GM21515 (cell line): ENCODE results near the gene SEC16A.

Experiments used
- ATAC-seq: cut with Tn5 transposase; IDR thresholded peaks from one replicate; pipeline ENCODE4 v1.9.1; 2021; ENCODE audit not compliant: unreplicated experiment

The SEC16A gene

DNA sequence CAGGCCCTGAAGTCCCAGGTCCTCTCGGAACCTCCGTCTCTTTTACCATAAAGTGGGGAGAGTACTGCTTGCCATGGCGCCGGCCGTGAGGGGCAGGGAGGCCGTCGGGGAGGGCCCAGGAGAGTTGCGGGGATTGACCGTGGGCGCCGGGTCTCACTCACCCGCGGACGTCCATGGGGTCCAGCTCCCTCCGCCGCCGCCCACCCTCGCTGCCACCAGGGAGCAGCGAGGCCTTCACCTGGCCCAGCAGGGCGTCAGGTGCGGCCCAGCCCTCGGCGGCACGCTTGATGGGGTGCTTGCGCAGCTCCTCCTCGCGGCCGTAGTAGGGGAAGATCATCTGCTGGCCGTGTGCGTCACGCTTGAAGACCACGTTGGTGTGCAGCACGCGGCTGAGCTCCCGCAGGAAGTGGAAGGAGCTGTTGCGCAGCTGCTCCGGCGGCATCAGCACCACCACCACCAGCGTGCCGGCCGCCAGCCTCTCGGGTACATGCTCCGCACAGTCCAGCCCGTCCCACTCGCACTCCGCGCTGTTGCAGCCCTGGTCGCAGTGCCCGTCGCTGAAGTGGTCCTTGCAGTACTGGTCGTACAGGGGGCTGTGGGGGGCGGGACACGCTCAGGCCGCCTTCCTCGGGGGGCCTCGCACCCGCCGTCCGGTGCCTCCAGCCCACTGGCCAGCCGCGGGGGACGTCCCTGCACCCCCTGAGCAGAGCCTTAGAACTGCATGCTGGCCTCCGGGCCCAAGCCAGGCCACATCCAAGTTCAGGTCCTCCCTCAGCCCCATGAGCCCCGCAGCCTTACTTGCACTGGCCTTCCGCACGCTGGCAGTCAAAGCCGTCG lies 21.9 kb upstream of the SEC16A start:
- no peak for ATAC-seq

DNA sequence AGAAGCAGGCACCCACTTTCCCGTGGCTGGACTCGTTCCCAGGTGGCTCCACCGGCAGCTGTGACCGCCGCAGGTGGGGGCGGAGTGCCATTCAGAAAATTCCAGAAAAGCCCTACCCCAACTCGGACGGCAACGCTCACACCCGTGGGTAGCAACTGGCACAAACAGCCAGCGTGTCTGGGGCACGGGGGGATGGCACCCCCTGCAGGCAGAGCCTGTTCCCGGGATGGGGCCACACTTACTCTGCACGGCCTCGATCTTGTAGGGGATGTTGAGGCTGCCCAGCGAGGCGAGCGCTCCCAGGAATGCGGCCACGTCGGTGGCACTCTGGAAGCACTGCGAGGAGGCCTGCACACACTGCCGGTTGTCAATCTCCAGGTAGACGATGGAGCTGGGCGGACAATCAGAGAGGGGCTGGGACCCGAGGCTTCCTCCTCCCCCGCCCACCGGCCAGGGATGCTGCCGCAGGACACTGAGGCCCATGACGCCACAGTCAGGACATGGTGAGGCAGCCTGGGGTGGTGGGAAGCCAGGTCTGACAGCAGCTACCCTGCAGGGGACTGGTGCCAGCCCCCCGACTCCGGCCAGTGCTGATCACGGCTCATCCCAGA lies 20.2 kb upstream of the SEC16A start:
- no peak for ATAC-seq

DNA sequence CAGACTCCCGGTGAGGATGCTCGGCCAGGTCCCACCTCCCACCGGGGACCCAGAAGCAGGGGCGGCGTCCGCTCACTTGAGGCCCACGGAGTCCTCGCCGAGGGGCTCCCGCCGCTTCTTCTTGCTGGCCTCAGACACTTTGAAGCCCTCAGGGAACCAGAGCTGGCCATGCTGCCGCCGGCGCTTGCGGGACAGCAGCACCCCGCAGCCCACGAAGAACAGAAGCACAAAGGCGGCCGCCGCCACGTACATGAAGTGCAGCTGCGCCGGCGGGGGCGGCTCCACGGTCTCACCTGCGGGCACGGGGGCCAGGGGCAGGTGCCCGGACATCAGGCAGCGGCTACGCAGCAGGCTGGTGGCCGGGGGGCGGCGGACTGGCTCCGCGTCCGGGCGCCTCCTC lies 19.4 kb upstream of the SEC16A start:
- no peak for ATAC-seq

DNA sequence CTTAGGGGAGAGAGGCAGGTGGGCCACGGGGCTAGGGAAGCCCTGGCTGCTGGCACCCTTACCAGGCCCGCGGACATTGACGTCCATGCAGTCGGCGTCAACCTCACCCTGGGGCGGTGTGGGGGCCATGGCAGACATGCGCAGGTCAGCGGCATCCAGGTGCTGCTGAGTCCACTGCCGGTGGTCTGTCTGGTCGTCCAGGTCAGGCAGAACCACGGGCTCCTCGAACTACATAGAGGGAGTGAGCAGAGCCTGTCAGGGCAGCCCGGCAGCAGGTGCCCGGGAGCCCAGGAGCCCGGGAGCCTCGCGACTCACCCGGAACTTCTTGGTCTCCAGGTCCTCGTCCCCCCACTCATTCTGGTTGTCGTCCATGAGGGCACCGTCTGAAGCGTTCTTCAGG lies 18.8 kb upstream of the SEC16A start:
- no peak for ATAC-seq

DNA sequence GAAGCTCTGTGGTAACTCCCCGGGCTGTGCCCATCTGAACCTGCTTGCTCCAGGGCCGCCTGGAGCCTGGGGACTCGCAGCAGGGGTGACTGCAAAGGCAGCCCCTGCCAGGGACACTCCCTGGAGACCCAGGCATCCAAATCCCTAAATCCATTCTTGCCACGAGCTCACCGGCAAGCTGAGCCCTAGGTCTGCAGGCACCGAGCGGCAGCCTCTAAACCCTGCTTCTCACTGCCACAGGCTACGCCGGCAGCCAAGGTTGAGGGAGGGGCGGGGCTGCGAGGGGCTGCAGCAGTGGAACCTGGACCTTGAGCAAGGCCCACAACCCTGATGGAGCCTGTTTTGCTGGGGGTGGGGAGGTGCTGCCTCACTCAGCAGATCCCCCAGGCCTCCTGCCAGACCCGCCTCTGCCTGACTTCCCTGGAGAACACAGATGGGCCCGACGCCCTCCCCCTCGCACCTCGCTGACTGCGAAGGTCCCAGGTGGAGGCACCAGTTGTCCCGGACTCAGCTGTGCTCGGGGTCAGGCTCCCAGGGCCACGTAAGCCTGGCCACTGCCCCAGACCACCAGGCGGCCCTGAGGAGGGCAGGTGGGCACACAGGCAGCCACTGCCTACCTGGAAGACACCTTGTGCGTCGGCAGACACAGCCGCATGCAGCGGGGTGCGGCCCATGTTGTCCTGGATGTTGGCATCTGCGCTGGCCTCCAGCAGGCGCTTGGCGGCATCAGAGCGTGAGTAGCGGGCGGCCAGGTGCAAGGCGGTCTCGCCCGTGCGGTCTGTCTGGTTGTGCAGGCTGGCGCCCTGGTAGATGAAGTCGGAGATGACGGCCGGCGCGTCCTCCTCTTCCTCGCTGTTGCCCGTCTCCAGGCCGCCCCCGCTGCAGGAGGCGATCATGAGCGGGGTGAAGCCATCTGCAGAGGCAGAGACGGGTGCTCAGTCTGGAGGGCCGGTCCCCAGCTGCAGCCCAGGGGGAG lies 17.4 kb upstream of the SEC16A start:
- no peak for ATAC-seq

DNA sequence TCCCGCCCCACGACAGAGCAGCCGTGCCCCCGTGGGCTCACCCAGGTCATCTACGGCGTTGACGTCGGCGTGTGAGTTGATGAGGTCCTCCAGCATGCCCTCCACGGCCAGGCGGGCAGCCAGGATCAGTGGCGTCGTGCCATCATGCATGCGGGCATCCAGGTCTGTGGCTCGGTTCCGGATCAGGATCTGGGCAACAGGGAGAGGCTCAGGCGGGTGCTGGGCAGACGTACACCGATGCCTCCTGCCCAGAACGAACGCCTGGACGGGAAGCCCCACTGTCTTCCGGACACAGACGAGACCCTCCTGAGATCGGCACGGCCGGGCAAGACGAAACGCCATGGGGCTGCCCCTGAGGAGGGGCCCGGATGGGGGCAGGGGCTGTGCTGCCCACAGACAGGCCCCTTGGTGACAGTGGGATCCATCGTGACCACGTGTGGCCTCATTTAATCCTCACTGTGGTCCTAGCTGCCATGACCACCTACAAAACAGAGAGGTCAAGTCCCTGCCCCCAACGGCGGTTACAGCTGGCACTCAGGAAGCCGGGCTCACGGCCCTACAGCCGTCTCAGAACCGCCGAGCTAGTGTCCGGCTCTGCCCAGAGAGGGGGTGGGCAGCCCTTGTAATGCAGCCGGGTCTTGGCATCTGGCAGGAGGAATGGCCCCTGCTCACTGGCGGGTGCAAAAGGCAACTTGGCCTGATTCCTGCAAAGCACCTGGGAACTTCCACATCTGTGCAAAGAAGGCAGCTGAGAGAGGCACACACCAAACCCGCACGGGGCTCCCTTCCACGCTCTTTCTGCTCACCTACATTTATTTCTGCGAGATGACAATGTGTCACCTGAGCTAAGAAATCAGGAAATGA lies 16.5 kb upstream of the SEC16A start:
- no peak for ATAC-seq

DNA sequence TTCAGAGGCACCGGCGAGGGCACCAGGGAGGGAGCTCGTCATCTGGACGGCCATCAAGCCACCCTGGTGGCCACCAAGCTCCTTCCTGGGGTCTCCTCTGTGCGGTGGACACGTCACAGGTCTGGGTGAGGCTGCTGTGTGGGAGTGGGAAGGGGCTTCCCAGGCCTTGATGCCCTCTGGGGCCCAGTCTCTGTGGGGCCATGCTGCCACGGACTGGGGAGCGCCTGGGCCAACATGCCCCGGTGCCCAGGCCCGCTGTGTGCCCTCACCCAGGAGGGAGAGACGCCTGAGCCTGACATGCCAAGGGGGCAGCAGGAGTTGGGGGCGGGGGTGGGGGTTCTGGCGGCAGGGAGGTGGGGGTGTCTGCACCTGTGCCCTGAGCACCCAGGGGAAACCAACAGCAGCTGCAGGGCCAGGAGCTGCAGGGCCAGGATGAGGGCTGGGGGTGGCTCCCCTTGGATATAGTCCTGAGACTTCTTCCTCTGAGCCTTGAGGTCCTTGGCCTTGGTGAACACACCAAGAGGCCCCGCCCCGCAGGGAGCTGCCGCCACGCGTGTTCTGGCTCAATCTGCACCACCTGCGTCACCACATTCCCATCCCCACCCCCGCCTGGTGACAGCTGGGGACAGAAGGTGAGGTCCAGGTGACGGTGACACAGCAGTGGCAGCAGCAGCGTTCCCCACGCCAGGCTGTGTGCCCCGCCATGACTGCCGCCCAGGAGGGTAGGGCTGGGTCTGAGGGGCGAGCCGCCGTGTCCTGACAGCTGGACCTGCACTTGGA lies 15.3 kb upstream of the SEC16A start:
- ATAC-seq = no peak

DNA sequence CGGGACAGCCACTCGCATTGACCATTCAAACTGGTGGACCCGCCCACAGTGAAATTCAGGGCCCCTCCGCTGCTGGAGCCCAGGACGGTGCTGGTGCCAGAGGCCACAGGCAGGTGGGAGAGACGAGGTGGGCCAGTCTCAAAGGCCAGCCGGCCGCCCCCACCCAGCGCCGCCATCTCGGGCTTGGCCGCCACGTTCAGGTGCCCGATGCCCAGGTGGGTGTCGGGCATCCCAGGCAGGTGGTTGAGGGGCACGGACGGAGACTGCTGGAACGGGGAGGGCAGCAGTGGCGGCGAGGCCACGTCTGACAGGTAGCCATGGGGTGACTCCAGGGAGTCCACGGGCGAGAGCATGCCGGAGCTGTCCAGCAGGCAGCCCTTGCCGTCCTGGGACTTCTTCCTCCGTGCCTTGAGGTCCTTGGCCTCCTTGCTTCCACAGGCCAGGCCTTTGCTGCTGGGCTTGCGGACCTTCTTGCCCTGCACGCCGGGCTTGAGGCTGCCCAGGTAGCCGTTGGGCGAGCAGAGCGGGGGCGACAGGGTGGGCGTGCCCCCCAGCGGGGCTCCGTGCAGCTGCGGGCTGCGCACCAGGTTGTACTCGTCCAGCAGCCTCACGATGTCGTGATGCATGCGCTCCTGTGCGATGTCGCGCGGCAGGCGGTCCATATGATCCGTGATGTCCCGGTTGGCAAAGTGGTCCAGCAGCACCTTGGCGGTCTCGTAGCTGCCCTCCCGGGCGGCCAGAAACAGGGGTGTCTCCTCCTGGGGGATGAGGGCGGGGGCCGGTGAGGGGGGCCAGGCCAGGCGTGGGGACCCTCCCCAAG lies 14.2 kb upstream of the SEC16A start:
- ATAC-seq = no peak

DNA sequence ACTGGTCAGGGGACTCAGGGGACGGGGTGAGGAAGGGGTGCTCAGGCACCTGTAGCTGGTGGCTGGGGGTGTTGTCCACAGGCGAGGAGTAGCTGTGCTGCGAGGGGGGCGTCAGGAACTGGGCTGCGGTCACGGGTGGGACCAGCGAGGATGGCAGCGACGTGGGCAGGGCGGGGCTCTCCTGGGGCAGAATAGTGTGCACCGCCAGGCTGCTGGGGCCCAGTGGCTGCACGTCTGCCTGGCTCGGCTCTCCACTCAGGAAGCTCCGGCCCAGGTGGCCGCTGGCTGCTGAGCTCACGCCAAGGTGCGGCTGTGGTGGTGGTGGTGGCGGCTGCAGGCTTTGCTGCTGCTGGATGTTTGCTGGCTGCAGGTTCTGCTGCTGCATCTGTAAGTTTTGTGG lies 13.3 kb upstream of the SEC16A start:
- ATAC-seq = no peak

DNA sequence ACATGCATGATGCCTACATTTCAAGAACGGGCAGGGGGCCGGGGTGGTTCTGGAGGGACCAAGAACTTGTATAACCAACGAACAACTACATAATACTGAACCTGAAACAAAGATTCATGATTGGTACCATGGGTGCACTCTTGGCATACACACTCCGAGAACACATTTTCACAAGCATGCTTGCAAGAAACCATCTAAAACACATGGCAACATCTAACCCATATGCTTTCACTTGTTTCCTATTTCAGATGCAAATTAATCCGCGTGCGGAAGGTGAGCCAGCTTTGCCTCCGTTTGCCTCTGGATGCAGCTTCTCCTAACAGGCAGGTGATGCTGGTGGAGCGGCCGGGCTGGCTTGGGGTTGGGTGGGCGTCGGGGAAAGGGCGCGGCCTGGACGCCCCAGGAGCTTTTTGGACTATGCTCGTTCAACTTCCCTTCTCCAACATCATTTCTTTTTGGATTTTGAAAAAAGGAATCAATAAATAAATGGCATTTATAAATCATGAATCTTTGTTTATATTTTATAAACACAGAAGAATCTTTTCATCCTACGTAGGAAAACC lies 12.5 kb upstream of the SEC16A start:
- ATAC-seq = no peak

DNA sequence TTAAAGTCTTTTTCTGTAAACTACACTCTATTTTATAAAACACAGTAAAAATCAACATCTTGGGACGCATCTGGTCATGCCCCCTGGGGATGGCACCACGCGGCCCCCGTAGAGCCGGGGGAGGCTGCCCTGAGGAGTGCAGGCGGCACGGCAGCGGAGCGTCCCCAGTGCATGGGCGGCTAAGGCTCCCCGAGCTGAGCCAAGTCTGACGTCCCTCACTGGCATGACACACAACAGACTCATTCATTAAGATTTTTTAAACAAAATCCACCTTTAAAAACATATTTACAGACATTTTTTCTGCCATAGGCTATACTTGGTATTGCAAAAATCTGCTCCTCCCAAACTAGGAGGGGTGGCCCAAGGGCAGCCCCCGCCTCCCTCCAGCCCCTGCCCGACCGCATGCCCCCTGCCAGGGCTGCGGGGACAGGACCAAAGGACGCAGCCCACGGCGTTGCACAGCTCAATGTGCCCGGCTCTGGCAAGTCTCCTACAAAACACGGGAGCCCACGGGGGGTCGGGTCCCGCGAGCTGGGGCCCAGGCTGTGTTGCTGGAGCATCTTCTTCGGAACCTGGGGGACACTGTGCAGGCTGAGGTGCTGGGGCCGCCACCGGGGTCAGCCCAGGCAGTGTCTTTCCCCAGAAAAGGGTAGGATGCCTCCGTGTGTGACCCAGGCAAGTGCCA lies 11.8 kb upstream of the SEC16A start:
- ATAC-seq = no peak

DNA sequence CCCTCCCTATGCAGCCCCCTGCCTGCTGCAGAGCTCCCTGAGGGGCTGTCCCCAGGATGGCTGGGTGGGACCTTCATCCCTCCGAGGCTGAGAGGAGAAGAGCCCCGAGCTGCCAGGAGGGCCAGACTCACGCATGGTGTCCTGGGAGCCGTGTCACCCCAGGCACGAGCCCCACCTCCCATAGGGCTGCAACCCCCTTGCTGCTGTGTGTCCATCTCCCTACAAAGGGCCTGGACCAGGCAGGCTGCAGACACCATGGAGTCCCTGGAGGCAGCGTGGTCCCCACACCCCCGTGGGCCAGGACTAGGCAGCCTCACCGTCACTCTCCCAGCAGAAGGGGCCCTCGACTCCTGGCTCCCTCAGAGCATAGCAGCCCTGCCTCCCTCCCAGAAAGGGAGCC lies 11.2 kb upstream of the SEC16A start:
- no peak for ATAC-seq

DNA sequence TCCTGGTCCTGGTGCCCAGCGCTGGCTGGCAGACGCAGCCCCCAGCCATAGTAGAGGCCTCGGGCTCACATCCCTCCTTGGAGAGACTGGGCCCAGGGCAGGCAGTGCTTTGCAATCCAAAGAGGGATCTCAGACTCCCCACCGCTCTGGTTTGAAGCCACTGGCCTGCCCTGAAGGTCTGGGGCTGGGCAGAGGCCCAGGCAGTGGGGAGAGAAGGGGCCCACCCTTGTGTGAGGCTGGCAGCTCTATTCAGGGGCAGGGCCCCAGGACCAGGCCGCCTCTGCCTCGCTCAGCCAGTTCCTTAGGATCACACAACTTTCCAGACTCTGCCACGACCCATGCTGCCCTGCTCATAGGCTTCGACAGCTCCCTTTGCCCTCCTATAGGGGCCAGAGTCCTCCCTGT lies 10.7 kb upstream of the SEC16A start:
- no peak for ATAC-seq

DNA sequence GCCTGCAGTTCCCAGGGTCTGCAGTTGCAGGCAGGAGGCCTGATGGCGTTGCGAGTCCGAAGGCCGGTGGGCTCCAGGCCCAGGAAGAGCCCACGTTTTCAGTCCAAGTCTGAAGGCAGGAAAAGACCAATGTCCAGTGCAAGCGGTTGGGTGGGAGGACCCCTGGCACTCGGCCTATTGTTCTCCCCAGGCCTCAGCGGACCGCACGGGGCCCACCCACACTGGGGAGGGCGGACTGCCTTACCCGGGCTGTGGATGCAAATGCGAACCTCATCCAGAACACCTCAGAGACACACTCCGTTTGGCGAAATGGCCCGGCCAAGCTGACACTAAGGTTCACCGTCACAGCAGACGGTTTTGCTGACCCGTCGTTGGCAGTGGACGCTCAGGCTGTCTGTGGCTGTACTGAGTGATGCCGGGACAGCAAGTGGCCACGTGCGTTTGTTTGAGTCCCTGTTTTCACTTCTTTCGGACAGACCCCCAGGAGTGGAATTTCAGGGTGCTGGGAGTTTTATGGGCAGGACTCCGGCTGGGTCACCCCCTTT lies 10.2 kb upstream of the SEC16A start:
- ATAC-seq = no peak

DNA sequence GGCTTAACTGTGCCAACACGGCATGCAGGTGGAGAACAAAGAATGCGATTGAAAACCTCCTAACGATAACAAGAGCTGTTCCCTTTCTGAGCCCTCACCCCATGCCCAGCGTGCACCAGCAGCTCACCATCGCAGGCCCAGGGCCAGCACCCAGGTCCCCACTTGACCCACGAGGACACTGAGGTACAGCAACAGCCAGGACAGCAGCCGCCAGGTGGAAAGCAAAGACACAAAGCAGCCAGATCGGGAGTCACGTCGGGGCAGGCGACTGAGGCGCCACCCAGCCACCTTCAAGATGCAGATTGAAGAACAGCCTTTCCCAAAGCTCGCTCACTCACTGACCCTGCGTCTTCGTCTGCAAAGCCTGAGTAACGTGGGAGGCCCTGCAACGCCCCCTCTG lies 6.9 kb upstream of the SEC16A start:
- ATAC-seq = no peak

DNA sequence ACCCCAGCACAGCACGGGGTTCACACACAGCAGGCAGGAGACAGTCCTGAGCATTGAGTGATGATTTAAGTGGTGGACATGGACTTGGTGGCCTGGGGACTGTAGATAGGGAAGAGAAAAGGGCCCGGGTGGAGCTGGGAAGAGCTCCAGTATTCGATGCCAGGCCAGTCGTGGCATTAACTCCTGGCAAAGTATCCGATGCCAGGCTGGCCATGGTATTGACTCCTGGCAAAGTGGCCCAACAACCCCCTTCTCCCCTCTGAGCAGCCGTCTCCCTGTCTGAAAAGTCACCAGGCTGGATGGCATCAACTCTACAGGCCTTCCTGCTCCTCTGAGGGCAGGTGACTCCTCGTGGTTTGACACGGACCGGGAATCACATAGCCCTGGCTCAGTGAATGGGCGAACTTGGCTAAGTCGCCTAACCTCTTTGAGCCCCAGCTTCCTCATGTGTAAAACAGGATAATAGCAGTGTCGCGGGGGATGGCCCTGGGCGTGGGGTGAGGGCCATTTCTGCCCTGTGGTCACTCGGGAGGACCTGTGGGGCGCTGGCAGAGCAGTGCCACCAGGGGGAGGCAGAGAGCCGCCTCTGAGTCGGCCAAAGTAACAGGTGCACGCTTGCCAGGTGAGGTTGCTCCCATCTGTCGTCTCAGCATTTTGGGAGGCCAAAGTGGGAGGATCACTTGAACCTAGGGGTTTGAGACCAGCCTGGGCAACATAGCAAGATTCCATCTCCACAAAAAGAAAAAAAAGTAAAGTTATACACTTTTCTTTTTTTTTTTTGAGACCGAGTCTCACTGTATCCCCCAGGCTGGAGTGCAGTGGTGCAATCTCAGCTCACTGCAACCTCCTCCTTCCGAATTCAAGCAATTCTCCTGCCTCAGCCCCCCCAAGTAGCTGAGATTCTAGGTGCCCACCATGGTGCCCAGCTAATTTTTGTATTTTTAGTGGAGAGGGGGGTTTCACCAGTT lies 5.7 kb upstream of the SEC16A start:
- ATAC-seq = no peak

DNA sequence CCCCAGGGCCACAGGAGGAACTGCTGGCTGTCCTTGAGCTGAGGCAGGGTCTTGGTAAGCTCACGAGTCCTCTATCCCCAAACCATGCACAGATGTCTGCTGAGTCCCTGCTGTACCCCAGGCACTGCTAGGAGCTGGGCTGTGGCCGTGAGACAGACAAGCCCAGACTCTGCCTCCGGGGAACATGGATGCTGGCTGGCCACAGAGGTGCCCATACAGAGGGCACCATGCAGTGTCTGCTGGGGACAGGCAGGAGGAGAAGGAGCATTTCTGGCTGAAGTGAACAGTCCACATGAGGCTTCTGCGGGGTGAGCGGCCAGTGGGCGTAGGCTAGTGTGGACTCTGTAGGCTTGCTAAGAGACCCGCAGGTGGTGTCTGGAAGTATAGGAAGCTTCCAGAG lies 4.8 kb upstream of the SEC16A start:
- no peak for ATAC-seq
